HCT116 (cell line): ENCODE data around the gene DOK7. TPM values are rescaled to one million over a fixed set of nuclear protein-coding genes. Genes with fewer than 3 reads are reported as not detected.

Source experiments
- ATAC-seq: fragments of 200-7000 bp; cut with Tn5 transposase; 2 replicates; pipeline ENCODE4 v1.9.1; 2020; ENCODE audit warnings: mild to moderate bottlenecking, moderate library complexity
- BruUV-seq: library from RNA; stranded (reverse); fragments of 400-500 nt; replicated peaks from 2 replicates; lab custom pipeline; 2021; lab: Mats Ljungman, UMichigan
- CTCF ChIA-PET: fragments of 300-600 bp; sonication (Branson Sonifier 250); formaldehyde crosslinking; loops from one replicate; lab custom pipeline; 2021; ENCODE audit warnings: antibody characterized with exemption; lab: Charles Lee
- POLR2A ChIA-PET: fragments of 300-600, 350-600 bp; sonication (Branson Sonifier 250); formaldehyde crosslinking; loops from one replicate; lab custom pipeline; 2021; ENCODE audit warnings: antibody characterized with exemption; lab: Charles Lee
- RAD21 ChIA-PET, 2 experiments: fragments of 300-600 bp; sonication (Branson Sonifier 250); formaldehyde crosslinking; loops; one replicate each; lab custom pipeline; 2023; ENCODE audit warnings: low total read pairs in 2 of 2; ENCODE audit not compliant: uncharacterized antibody in 2 of 2, unreplicated experiment in 2 of 2, low non-redundant PET in 1 of 2; lab: Charles Lee
- DNase-seq: peaks from one replicate; pipeline ENCODE4 v3.0.0-alpha.2; 2010; ENCODE audit warnings: low read depth, low spot score
- H2AFZ ChIP-seq: fragments of 200-600 bp; shearing (Covaris generic), sonication (generic); 2 replicates; pipeline ENCODE4 v1.6.1; 2017; ENCODE audit warnings: low read depth, mixed run types, mixed read lengths, antibody characterized with exemption, low read length; ENCODE audit not compliant: poor library complexity, severe bottlenecking
- H3K27ac ChIP-seq: 2 replicates; pipeline ENCODE4 v1.5.1; 2012; ENCODE audit warnings: low read depth, low read length
- H3K27me3 ChIP-seq: fragments of 200-600 bp; sonication (generic); 2 replicates; pipeline ENCODE4 v1.6.1; 2016; ENCODE audit warnings: mixed run types, low read length, mixed read lengths; ENCODE audit not compliant: insufficient read depth
- H3K36me3 ChIP-seq, 2 experiments: fragments of 200-500 bp in 1 of 2; fragments of 200-600 bp in 1 of 2; sonication (Bioruptor generic) in 1 of 2; sonication (generic) in 1 of 2; 2 replicates each; pipeline versions ENCODE4 v1.5.1 to v1.6.1; 2014 to 2016; ENCODE audit warnings: low read length in 2 of 2, inconsistent platforms in 1 of 2, mixed read lengths in 1 of 2, mixed run types in 1 of 2; ENCODE audit not compliant: insufficient read depth in 2 of 2, control insufficient read depth in 1 of 2
- H3K4me1 ChIP-seq, 2 experiments: fragments of 200-600 bp in 1 of 2; sonication (generic) in 1 of 2; 2 replicates each; pipeline versions ENCODE4 v1.5.1 to v1.6.1; 2012 to 2017; ENCODE audit warnings: low read length in 2 of 2, inconsistent platforms in 1 of 2, mild to moderate bottlenecking in 1 of 2, mixed read lengths in 1 of 2, mixed run types in 1 of 2, moderate library complexity in 1 of 2; ENCODE audit not compliant: insufficient read depth in 2 of 2, control insufficient read depth in 1 of 2
- H3K4me2 ChIP-seq: fragments of 200-600 bp; sonication (generic); 2 replicates; pipeline ENCODE4 v1.6.1; 2017; ENCODE audit warnings: mixed run types, low read length, mixed read lengths
- H3K4me3 ChIP-seq, 2 experiments: fragments of 200-600 bp in 1 of 2; sonication (generic) in 1 of 2; replicated peaks in 1 of 2; 2 replicates each; pipeline ENCODE4 v1.5.1; 2011 to 2016; ENCODE audit warnings: low read length in 2 of 2, control low read depth in 1 of 2, low read depth in 1 of 2, mild to moderate bottlenecking in 1 of 2, mixed read lengths in 1 of 2, mixed run types in 1 of 2
- H3K79me2 ChIP-seq: fragments of 200-600 bp; sonication (generic); 2 replicates; pipeline ENCODE4 v1.6.1; 2017; ENCODE audit warnings: mild to moderate bottlenecking, mixed run types, low read length, moderate library complexity, mixed read lengths; ENCODE audit not compliant: insufficient read depth
- H3K9ac ChIP-seq: fragments of 200-600 bp; sonication (generic); 2 replicates; pipeline ENCODE4 v1.6.1; 2016; ENCODE audit warnings: low read length, mixed read lengths
- H3K9me2 ChIP-seq: fragments of 200-600 bp; sonication (generic), shearing (Covaris generic); 2 replicates; pipeline ENCODE4 v1.6.1; 2017; ENCODE audit warnings: mixed run types, mild to moderate bottlenecking, moderate library complexity; ENCODE audit not compliant: insufficient read depth
- H3K9me3 ChIP-seq, 2 experiments: fragments of 200-500 bp in 1 of 2; fragments of 200-600 bp in 1 of 2; sonication (Bioruptor generic) in 1 of 2; sonication (generic) in 1 of 2; 2 replicates each; pipeline ENCODE4 v1.6.1; 2014 to 2017; ENCODE audit warnings: low read length in 2 of 2, mixed read lengths in 2 of 2, inconsistent platforms in 1 of 2, low read depth in 1 of 2, mild to moderate bottlenecking in 1 of 2, mixed run types in 1 of 2, moderate library complexity in 1 of 2; ENCODE audit not compliant: control insufficient read depth in 1 of 2, insufficient read depth in 1 of 2
- H4K20me1 ChIP-seq: fragments of 200-600 bp; sonication (generic), shearing (Covaris generic); 2 replicates; pipeline ENCODE4 v1.6.1; 2017; ENCODE audit warnings: mixed run types, mild to moderate bottlenecking, moderate library complexity; ENCODE audit not compliant: insufficient read depth
- CBX3 ChIP-seq: IDR thresholded peaks from 2 replicates; pipeline ENCODE4 v1.6.1; 2012; ENCODE audit warnings: low read depth
- CEBPB ChIP-seq: IDR thresholded peaks from 2 replicates; pipeline ENCODE4 v1.6.1; 2012; ENCODE audit warnings: low read depth
- CTCF ChIP-seq, 3 experiments: fragments of 200-600 bp in 1 of 3; sonication (generic) in 1 of 3; IDR thresholded peaks in 2 of 3; conservative IDR thresholded peaks in 1 of 3; 2 replicates each; pipeline ENCODE4 v1.5.1; 2012 to 2017; ENCODE audit warnings: low read depth in 2 of 3, low read length in 2 of 3, antibody characterized with exemption in 1 of 3, borderline replicate concordance in 1 of 3, control low read depth in 1 of 3, mild to moderate bottlenecking in 1 of 3, mixed read lengths in 1 of 3, mixed run types in 1 of 3, moderate library complexity in 1 of 3; ENCODE audit not compliant: insufficient read depth in 1 of 3
- EGR1 ChIP-seq: IDR thresholded peaks from 2 replicates; pipeline ENCODE4 v1.6.1; 2012; ENCODE audit warnings: low read depth
- EZH2phosphoT487 ChIP-seq: fragments of 200-600 bp; IDR thresholded peaks from 2 replicates; pipeline ENCODE4 v1.6.1; 2018; ENCODE audit warnings: antibody characterized with exemption, borderline replicate concordance
- POLR2A ChIP-seq: IDR thresholded peaks from 2 replicates; pipeline ENCODE4 v1.7.0; 2011; ENCODE audit warnings: borderline replicate concordance; ENCODE audit not compliant: insufficient read depth, insufficient read length; ENCODE audit errors: extremely low read depth
- RAD21 ChIP-seq: IDR thresholded peaks from 2 replicates; pipeline ENCODE4 v1.6.1; 2012; ENCODE audit warnings: low read depth, mild to moderate bottlenecking
- SIN3A ChIP-seq: IDR thresholded peaks from 2 replicates; pipeline ENCODE4 v1.6.1; 2012; ENCODE audit warnings: low read depth
- SP1 ChIP-seq: IDR thresholded peaks from 2 replicates; pipeline ENCODE4 v1.6.1; 2012; ENCODE audit warnings: low read depth
- TCF7L2 ChIP-seq: IDR thresholded peaks from 2 replicates; pipeline ENCODE4 v1.7.0; 2011; ENCODE audit warnings: borderline replicate concordance, inconsistent platforms; ENCODE audit not compliant: insufficient read depth, insufficient read length; ENCODE audit errors: extremely low read depth
- ZFX ChIP-seq: fragments of 450-650 bp; IDR thresholded peaks from 2 replicates; pipeline ENCODE4 v1.6.1; 2017
- intact Hi-C: fragments of 100-400 bp; cut with micrococcal nuclease; formaldehyde crosslinking; loops from 2 replicates; pipeline ENCODE4 v1.10.0; 2022
- total RNA-seq: library from RNA; stranded (reverse); gene quantifications from one replicate; pipeline ENCODE4 v1.2.1, GENCODE V29; 2021; ENCODE audit not compliant: unreplicated experiment
- TF ChIP-seq, protein P1 (sequence below): IDR thresholded peaks from 2 replicates; pipeline ENCODE4 v1.6.1; 2012

The DOK7 gene
- total RNA-seq, 1 experiment from 2014 or later: 2.4 TPM

DNA sequence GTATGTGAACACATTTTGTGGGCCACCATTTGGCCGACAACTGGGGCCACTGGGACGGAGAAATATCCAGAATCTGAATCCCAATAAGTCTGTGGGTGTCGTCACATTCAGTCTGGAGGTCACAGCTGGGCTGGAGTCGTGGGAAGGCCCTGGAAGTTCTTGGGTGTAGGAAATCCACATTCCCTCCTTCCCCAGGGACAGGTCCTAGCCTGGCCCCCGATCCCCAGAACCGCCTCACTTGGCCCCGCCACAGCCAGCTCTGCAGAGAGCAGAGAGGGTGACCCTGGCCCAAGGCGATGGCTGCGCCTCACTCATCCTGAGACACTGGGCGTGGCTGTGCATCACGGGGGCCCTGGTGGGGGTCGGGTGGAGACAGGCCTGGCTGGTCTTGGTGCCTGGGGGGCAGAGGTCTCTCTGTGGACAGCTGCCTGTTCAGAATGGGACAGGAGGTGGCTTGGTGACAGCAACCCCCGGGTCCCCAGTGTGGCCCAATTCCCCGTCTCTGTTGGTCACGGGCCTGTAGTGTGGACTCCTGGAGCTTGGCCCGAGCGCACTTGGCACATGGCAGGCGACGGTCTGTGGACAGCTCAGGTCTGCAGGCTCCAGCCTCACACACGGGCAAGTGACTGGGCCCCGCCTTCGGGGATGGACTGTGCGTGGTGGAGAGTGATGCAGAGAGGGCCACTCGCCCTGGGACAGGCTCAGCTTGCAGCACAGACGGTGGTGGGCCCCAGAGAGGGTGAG is 16.4 kb downstream of the DOK7 start:
- H3K4me2 ChIP-seq: no peak overlapping the region
- BruUV-seq: no TSS peak
- TF ChIP-seq SP1 (no peak), EGR1 (no peak), CBX3 (no peak), SIN3A (no peak), CEBPB (no peak), POLR2A (no peak), EZH2phosphoT487 (no peak)
- TF ChIP-seq, protein P1, sequence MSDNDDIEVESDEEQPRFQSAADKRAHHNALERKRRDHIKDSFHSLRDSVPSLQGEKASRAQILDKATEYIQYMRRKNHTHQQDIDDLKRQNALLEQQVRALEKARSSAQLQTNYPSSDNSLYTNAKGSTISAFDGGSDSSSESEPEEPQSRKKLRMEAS: no peak
- H3K27me3 ChIP-seq: no peaks in the 10 kb centered on the region
- CTCF ChIA-PET: interaction anchor here (1.2 to 2.3 kb wide), 3 partner anchors 133 to 401 kb away, joined by 4 to 19 read pairs (median 11); no protein-coding TSS in a partner anchor
- intact Hi-C loops: loop anchor here (1.0 kb wide), 2 partner anchors 61 to 373 kb away; no protein-coding TSS in a partner anchor
- DNase-seq: no peak
- H3K4me1 ChIP-seq: peaks cover 9 to 17% of the 10 kb centered on the region in 2 experiments
- POLR2A ChIA-PET: no interaction called here
- no peaks in the 10 kb centered on the region for H3K9me2 ChIP-seq
- no peaks in the 10 kb centered on the region for H3K9me3 ChIP-seq
- no peak overlapping the region for H2AFZ ChIP-seq
- H3K79me2 ChIP-seq: no peaks in the 10 kb centered on the region
- no peaks in the 10 kb centered on the region for H4K20me1 ChIP-seq
- no peak overlapping the region for H3K4me3 ChIP-seq
- H3K36me3 ChIP-seq: no peaks in the 10 kb centered on the region
- no peak for ATAC-seq
- no peak overlapping the region; the same call in 1 of the 2 replicates for H3K27ac ChIP-seq
- RAD21 ChIA-PET: interaction anchor here in 1 of 2 experiments (0.6 kb wide), 1 partner anchor 401 kb away, joined by 3 read pairs; no protein-coding TSS in a partner anchor
- H3K9ac ChIP-seq: no peak overlapping the region

GRCh38 chr4:3480528-3481112 is 17.5 kb downstream of the DOK7 start:
- Histone ChIP-seq H2AFZ (no peak overlapping the region), H3K9ac (no peak overlapping the region), H3K4me1 (peaks cover 20 to 28% of the 10 kb centered on the region in 2 experiments), H3K27ac (peak overlapping the region; percentile 8; the same call in 1 of the 2 replicates), H3K36me3 (no peaks in the 10 kb centered on the region), H3K9me2 (no peaks in the 10 kb centered on the region), H4K20me1 (no peaks in the 10 kb centered on the region), H3K4me2 (peak overlapping the region; percentile 28; the same call in 1 of the 2 replicates), H3K79me2 (no peaks in the 10 kb centered on the region), H3K9me3 (no peaks in the 10 kb centered on the region), H3K27me3 (no peaks in the 10 kb centered on the region), H3K4me3 (no peak overlapping the region)
- DNase-seq: peak; percentile 45
- BruUV-seq: no TSS peak
- POLR2A ChIA-PET: interaction anchor here (1.1 kb wide), 1 partner anchor 26 kb away, joined by 3 read pairs; no protein-coding TSS in a partner anchor
- RAD21 ChIA-PET: interaction anchor here (0.6 to 1.1 kb wide), 5 partner anchors 135 to 400 kb away, joined by 3 to 6 read pairs (median 3); no protein-coding TSS in a partner anchor
- peak; percentile 87 for ATAC-seq
- CTCF ChIA-PET: interaction anchor here (0.6 to 2.3 kb wide), 14 partner anchors 8 to 462 kb away, joined by 3 to 19 read pairs (median 4); partner anchors contain the start of gene DOK7
- intact Hi-C loops: loop anchor here (1.0 kb wide), 2 partner anchors 62 to 374 kb away; no protein-coding TSS in a partner anchor
- TF ChIP-seq SP1 (no peak), SIN3A (no peak), RAD21 (peak; percentile 87), TCF7L2 (no peak), CTCF (IDR thresholded peaks at IDR 0.05 in 2 of 3, conservative IDR thresholded peaks at IDR 0.05 in 1 of 3; ENCODE audit: borderline replicate concordance in 1 of 3, insufficient read depth in 1 of 3, low read depth in 2 of 3, low read length in 2 of 3) (peak; percentile 97 to 100 (median 98)), EZH2phosphoT487 (no peak), ZFX (no peak)
